ENCODE measurements around the gene IGFBP2. TPM values are rescaled to one million over a fixed set of nuclear protein-coding genes. Genes with fewer than 3 reads are reported as not detected.

Gene IGFBP2
- total and polyA plus RNA-seq, 9 of the 15 experiments (the other 6 are each of a cell fraction or from before 2014, with no cell fraction given), result 0.93 TPM; not detected in 8

GRCh38 chr2:216583606-216584005 is 49.6 kb upstream of the IGFBP2 start (continued):
- TF ChIP-seq MEIS2 (IDR thresholded peaks at IDR 0.05; ENCODE audit: partially characterized antibody), result no peak
- TF ChIP-seq POU5F1 (IDR thresholded peaks at IDR 0.05; ENCODE audit: borderline replicate concordance, low read depth, low read length, partially characterized antibody), result no peak
- TF ChIP-seq DDX20 (tag; IDR thresholded peaks at IDR 0.05; ENCODE audit: low read depth), result no peak
- TF ChIP-seq KDM4B (IDR thresholded peaks at IDR 0.05; ENCODE audit: borderline replicate concordance in 2 of 2, low read depth in 1 of 2), result no peak
- TF ChIP-seq TCF7L2 (IDR thresholded peaks at IDR 0.05; ENCODE audit: low read depth, low read length), result no peak
- no peak for TF ChIP-seq E4F1 (CRISPR knock-in tag; IDR thresholded peaks at IDR 0.05; ENCODE audit: borderline replicate concordance)
- TF ChIP-seq SRSF1 (IDR thresholded peaks at IDR 0.05; ENCODE audit: low read depth, low read length), result no peak
- no peak for TF ChIP-seq PCBP1 (IDR thresholded peaks at IDR 0.05; ENCODE audit: low read depth, low read length, poor library complexity, severe bottlenecking)
- TF ChIP-seq FOXO4 (CRISPR knock-in tag; IDR thresholded peaks at IDR 0.05), result no peak
- no peak for TF ChIP-seq SIRT6 (IDR thresholded peaks at IDR 0.05; ENCODE audit: low read depth, low read length)
